CD4-positive, alpha-beta T cell (primary cell): ENCODE data around the gene VASH2. TPM values are rescaled to one million over a fixed set of nuclear protein-coding genes. Genes with fewer than 3 reads are reported as not detected.
"Not testable (repeated sequence)": the region's sequence is repeated elsewhere in the genome, so short reads cannot be mapped to it uniquely, and the experiment has no call there.

Experiments
- ATAC-seq: fragments of 200-7000 bp; cut with Tn5 transposase; one replicate; pipeline ENCODE4 v1.10.0; 2022; ENCODE audit warnings: mild to moderate bottlenecking; ENCODE audit not compliant: poor library complexity
- CTCF ChIA-PET: fragments of 350-600 bp; sonication (Branson Sonifier 250); formaldehyde crosslinking; loops from one replicate; lab custom pipeline; 2021; ENCODE audit warnings: antibody characterized with exemption, inconsistent platforms; lab: Charles Lee
- POLR2A ChIA-PET: fragments of 350-600 bp; sonication (Branson Sonifier 250); formaldehyde crosslinking; loops from one replicate; lab custom pipeline; 2021; ENCODE audit warnings: antibody characterized with exemption, inconsistent platforms; lab: Charles Lee
- DNase-seq, 14 experiments: peaks; one replicate each; pipeline ENCODE4 v3.0.0-alpha.2; 2013 to 2020; ENCODE audit warnings: mixed read lengths in 2 of 14
- H3K27ac ChIP-seq, 2 donors: one replicate each; pipeline versions ENCODE4 v1.5.1 to v1.7.0; 2013; ENCODE audit warnings: low read length in 2 of 2, low read depth in 1 of 2, mild to moderate bottlenecking in 1 of 2
- H3K27me3 ChIP-seq, 2 experiments: 1 replicate in 1 of 2; 2 replicates in 1 of 2; pipeline versions ENCODE4 v1.6.1 to v1.7.0; 2013; ENCODE audit warnings: low read length in 2 of 2, control low read depth in 1 of 2, mild to moderate bottlenecking in 1 of 2, moderate library complexity in 1 of 2; ENCODE audit not compliant: insufficient read depth in 2 of 2, control insufficient read depth in 1 of 2
- H3K36me3 ChIP-seq: one replicate; pipeline ENCODE4 v1.6.1; 2013; ENCODE audit warnings: low read length, control low read depth; ENCODE audit not compliant: insufficient read depth
- H3K4me1 ChIP-seq: one replicate; pipeline ENCODE4 v1.6.1; 2013; ENCODE audit warnings: low read length, control low read depth; ENCODE audit not compliant: insufficient read depth
- H3K4me3 ChIP-seq: one replicate; pipeline ENCODE4 v1.5.1; 2013; ENCODE audit warnings: mild to moderate bottlenecking, low read length, moderate library complexity
- H3K9me3 ChIP-seq, 2 experiments: 1 replicate in 1 of 2; 2 replicates in 1 of 2; pipeline versions ENCODE4 v1.6.1 to v1.7.0; 2013; ENCODE audit warnings: low read length in 2 of 2, mild to moderate bottlenecking in 2 of 2, control low read depth in 1 of 2, moderate library complexity in 1 of 2; ENCODE audit not compliant: control insufficient read depth in 1 of 2, insufficient read depth in 1 of 2
- H3K27ac Mint-ChIP-seq: one replicate; pipeline ENCODE4 v1.8.0; 2020; ENCODE audit warnings: mixed read lengths
- H3K27me3 Mint-ChIP-seq: one replicate; pipeline ENCODE4 v1.8.0; 2021; ENCODE audit warnings: mixed read lengths
- H3K36me3 Mint-ChIP-seq: one replicate; pipeline ENCODE4 v1.8.0; 2021; ENCODE audit warnings: low read depth, mixed read lengths
- H3K4me1 Mint-ChIP-seq: one replicate; pipeline ENCODE4 v1.8.0; 2021; ENCODE audit warnings: low read depth, mixed read lengths
- H3K4me3 Mint-ChIP-seq: one replicate; pipeline ENCODE4 v1.8.0; 2020; ENCODE audit warnings: mild to moderate bottlenecking, mixed read lengths
- H3K9me3 Mint-ChIP-seq: one replicate; pipeline ENCODE4 v1.8.0; 2020; ENCODE audit warnings: mixed read lengths
- CTCF ChIP-seq: fragments of 200-600 bp; IDR thresholded peaks from one replicate; pipeline ENCODE4 v1.8.0; 2022; ENCODE audit warnings: antibody characterized with exemption, mild to moderate bottlenecking
- intact Hi-C, 2 experiments: fragments of 100-400 bp; cut with DNase I in 1 of 2; cut with micrococcal nuclease in 1 of 2; formaldehyde crosslinking; loops; one replicate each; pipeline versions ENCODE4 v1.15.1 to v1.9.0; 2023 to 2025; cut with DNase I, micrococcal nuclease
- total RNA-seq, 174 experiments: library from RNA in 2 of 174; stranded (reverse) in 2 of 174; gene quantifications; one replicate each; pipeline ENCODE4 v1.2.3 and lab custom pipeline; 2021 to 2026

VASH2 gene
- total RNA-seq, 2 experiments from 2014 or later, result 0.11 to 0.17 TPM

- Histone ChIP-seq H3K36me3 (peaks cover under 1% of the 10 kb centered on the region), H3K27me3 (no peaks in the 10 kb centered on the region), H3K9me3 (peaks cover 23 to 31% of the 10 kb centered on the region in 2 experiments), H3K4me1 (no peaks in the 10 kb centered on the region), H3K4me3 (no peak overlapping the region), H3K27ac (no peak overlapping the region)
- POLR2A ChIA-PET, result no interaction called here
- no peaks in the 10 kb centered on the region for H3K27me3 Mint-ChIP-seq
- H3K4me1 Mint-ChIP-seq, result no peaks in the 10 kb centered on the region
- H3K27ac Mint-ChIP-seq, result no peak overlapping the region
- H3K36me3 Mint-ChIP-seq, result peaks cover 23% of the 10 kb centered on the region
- DNase-seq (no peak), ATAC-seq (no peak)
- no peak for TF ChIP-seq CTCF
- H3K9me3 Mint-ChIP-seq, result peaks cover 7% of the 10 kb centered on the region
- CTCF ChIA-PET, result no interaction called here
- no peak overlapping the region for H3K4me3 Mint-ChIP-seq
- intact Hi-C loops, result no loop called here
These were observed 46.7 kb upstream of the VASH2 start for GRCh38 chr1:212903664-212904063.

- POLR2A ChIA-PET, H3K9me3 ChIP-seq, H3K36me3 Mint-ChIP-seq, H3K27me3 Mint-ChIP-seq, intact Hi-C loops, H3K4me1 Mint-ChIP-seq, H3K4me3 ChIP-seq, ATAC-seq, DNase-seq, H3K9me3 Mint-ChIP-seq, H3K4me1 ChIP-seq, H3K27ac Mint-ChIP-seq, CTCF ChIA-PET, H3K27ac ChIP-seq, H3K36me3 ChIP-seq, H3K4me3 Mint-ChIP-seq, H3K27me3 ChIP-seq: not testable (repeated sequence)
These were observed 42.3 kb upstream of the VASH2 start for GRCh38 chr1:212908071-212908470.

GRCh38 chr1:212908971-212909370 is 41.4 kb upstream of the VASH2 start:
- DNase-seq, result no peak
- H3K36me3 Mint-ChIP-seq, result no peaks in the 10 kb centered on the region
- Histone ChIP-seq H3K27me3 (no peaks in the 10 kb centered on the region), H3K4me3 (no peak overlapping the region), H3K36me3 (no peaks in the 10 kb centered on the region), H3K4me1 (no peaks in the 10 kb centered on the region), H3K9me3 (no peaks in the 10 kb centered on the region), H3K27ac (no peak overlapping the region)
- ChIA-PET POLR2A (no interaction called here), CTCF (no interaction called here)
- H3K27me3 Mint-ChIP-seq, result no peaks in the 10 kb centered on the region
- no peak overlapping the region for H3K27ac Mint-ChIP-seq
- no peaks in the 10 kb centered on the region for H3K4me1 Mint-ChIP-seq
- no peak overlapping the region for H3K4me3 Mint-ChIP-seq
- no peak for TF ChIP-seq CTCF
- peaks cover 3% of the 10 kb centered on the region for H3K9me3 Mint-ChIP-seq
- no peak for ATAC-seq
- intact Hi-C loops, result no loop called here

GRCh38 chr1:212909652-212910063 is 40.7 kb upstream of the VASH2 start:
- POLR2A ChIA-PET, result no interaction called here
- no peak for DNase-seq
- H3K27ac ChIP-seq, result no peak overlapping the region
- TF ChIP-seq CTCF, result no peak
- H3K4me1 ChIP-seq, result no peaks in the 10 kb centered on the region
- H3K9me3 ChIP-seq, result no peaks in the 10 kb centered on the region
- no peaks in the 10 kb centered on the region for H3K36me3 Mint-ChIP-seq
- no peak for ATAC-seq
- H3K27ac Mint-ChIP-seq, result no peak overlapping the region
- no peaks in the 10 kb centered on the region for H3K27me3 Mint-ChIP-seq
- H3K27me3 ChIP-seq, result no peaks in the 10 kb centered on the region
- no peak overlapping the region for H3K4me3 Mint-ChIP-seq
- H3K4me1 Mint-ChIP-seq, result no peaks in the 10 kb centered on the region
- no peaks in the 10 kb centered on the region for H3K9me3 Mint-ChIP-seq
- intact Hi-C loops, result no loop called here
- H3K36me3 ChIP-seq, result no peaks in the 10 kb centered on the region
- CTCF ChIA-PET, result no interaction called here
- H3K4me3 ChIP-seq, result no peak overlapping the region

- intact Hi-C loops, H3K27ac Mint-ChIP-seq, H3K36me3 Mint-ChIP-seq, DNase-seq, H3K9me3 Mint-ChIP-seq, H3K27me3 Mint-ChIP-seq, H3K9me3 ChIP-seq, CTCF ChIA-PET, H3K4me1 Mint-ChIP-seq, ATAC-seq, H3K4me1 ChIP-seq, H3K27ac ChIP-seq, H3K4me3 Mint-ChIP-seq, POLR2A ChIA-PET, H3K27me3 ChIP-seq, H3K4me3 ChIP-seq, H3K36me3 ChIP-seq: not testable (repeated sequence)
These were observed 40.1 kb upstream of the VASH2 start for GRCh38 chr1:212910213-212910612.
